ENCODE results near the gene EFNB3.

DNA sequence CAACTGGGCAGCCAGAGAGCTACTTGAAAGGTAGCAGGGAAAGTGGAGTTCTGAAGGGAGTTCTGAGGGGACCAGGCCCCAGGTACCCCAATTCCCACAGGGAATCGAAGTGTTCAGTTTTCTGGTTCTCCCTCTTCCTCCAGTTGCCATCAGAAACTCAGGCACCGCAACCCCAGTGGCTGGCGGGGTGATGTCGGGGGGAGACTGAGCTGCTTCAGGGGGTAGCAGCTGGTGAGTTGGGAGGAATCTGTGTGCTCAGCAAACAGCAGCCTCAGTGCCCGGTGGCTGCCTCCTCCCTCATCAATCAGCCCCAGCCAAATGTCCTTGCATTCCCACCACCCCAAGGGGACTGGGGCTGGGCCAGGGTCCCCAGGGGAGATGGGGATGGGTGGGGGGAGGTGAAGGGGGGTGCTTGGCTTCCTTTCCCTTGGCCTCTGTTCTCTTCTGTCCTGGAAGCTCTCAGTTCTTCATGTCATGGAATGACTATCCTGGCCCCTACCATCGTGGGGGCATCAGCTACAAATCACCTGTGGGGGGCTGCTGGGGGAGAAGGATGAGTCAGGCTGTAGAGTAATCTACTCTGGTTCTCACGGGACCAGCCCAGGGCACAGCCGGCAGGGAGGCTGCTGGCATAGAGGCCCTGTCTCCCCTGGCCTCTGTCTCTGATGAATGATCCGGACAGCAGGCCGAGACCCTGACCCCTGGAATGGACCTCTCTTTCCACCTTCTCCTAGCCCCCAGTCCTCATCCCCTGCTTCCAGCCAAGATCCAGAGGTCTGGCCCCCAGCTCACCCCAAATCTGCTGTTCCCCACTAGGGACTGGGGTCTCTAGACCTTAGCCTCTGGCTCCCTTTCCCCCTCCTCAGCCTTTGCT is 10.0 kb downstream of the EFNB3 start:
- TF ChIP-seq TAF1 (IDR thresholded peaks at IDR 0.05; ENCODE audit: borderline replicate concordance, insufficient read depth, low read length) (no peak), REST (IDR thresholded peaks at IDR 0.05; ENCODE audit: insufficient read depth in 1 of 2, low read depth in 2 of 2, low read length in 2 of 2) (no peak), POLR2AphosphoS5 (IDR thresholded peaks at IDR 0.05; ENCODE audit: low read depth, low read length) (no peak), SIN3A (IDR thresholded peaks at IDR 0.05; ENCODE audit: borderline replicate concordance, insufficient read depth, low read length) (no peak)
